Parathyroid adenoma (tissue), 2 donors: ENCODE measurements around the gene PCDH15.
"Not testable (repeated sequence)": the region's sequence is repeated elsewhere in the genome, so short reads cannot be mapped to it uniquely, and the experiment has no call there.

ENCODE experiments used
- H2AFZ ChIP-seq: fragments of 300-600 bp; sonication (generic); one replicate; pipeline ENCODE4 v1.7.0; 2017; ENCODE audit warnings: antibody characterized with exemption, mild to moderate bottlenecking
- H3K27ac ChIP-seq: fragments of 300-600 bp; sonication (generic); one replicate; pipeline ENCODE4 v1.7.0; 2017
- H3K27me3 ChIP-seq: fragments of 300-600 bp; sonication (generic); one replicate; pipeline ENCODE4 v1.7.0; 2017; ENCODE audit warnings: low read length; ENCODE audit not compliant: control insufficient read depth, insufficient read depth
- H3K36me3 ChIP-seq: fragments of 300-600 bp; sonication (generic); one replicate; pipeline ENCODE4 v1.7.0; 2017; ENCODE audit warnings: low read length; ENCODE audit not compliant: control insufficient read depth, insufficient read depth
- H3K4me1 ChIP-seq: fragments of 300-600 bp; sonication (generic); one replicate; pipeline ENCODE4 v1.7.0; 2017; ENCODE audit warnings: control low read depth
- H3K4me2 ChIP-seq: fragments of 300-600 bp; sonication (generic); one replicate; pipeline ENCODE4 v1.7.0; 2017; ENCODE audit warnings: low read length
- H3K4me3 ChIP-seq: fragments of 300-600 bp; sonication (generic); one replicate; pipeline ENCODE4 v1.7.0; 2017; ENCODE audit warnings: low read depth, low read length
- H3K79me2 ChIP-seq: fragments of 300-600 bp; sonication (generic); one replicate; pipeline ENCODE4 v1.7.0; 2017; ENCODE audit warnings: control low read depth
- H3K9ac ChIP-seq: fragments of 300-600 bp; sonication (generic); one replicate; pipeline ENCODE4 v1.7.0; 2017; ENCODE audit warnings: mild to moderate bottlenecking
- H3K9me3 ChIP-seq: fragments of 300-600 bp; sonication (generic); one replicate; pipeline ENCODE4 v1.7.0; 2017; ENCODE audit warnings: low read length; ENCODE audit not compliant: control insufficient read depth
- CTCF ChIP-seq: fragments of 300-600 bp; sonication (generic); IDR thresholded peaks from one replicate; pipeline ENCODE4 v1.7.0; 2017; ENCODE audit warnings: antibody characterized with exemption, mild to moderate bottlenecking
- donor health status: primary hyperparathyroidism.

Gene PCDH15

GRCh38 chr10:54402576-54402975 is 398.5 kb downstream of the PCDH15 start:
- no peak overlapping the region for H3K9ac ChIP-seq
- TF ChIP-seq CTCF, result peak; percentile 52

GRCh38 chr10:54396031-54396430 is 405.0 kb downstream of the PCDH15 start:
- Histone ChIP-seq H3K79me2 (no peaks in the 10 kb centered on the region), H3K4me2 (no peak overlapping the region), H3K27me3 (no peaks in the 10 kb centered on the region), H3K9me3 (no peaks in the 10 kb centered on the region), H3K4me1 (no peaks in the 10 kb centered on the region), H3K36me3 (no peaks in the 10 kb centered on the region), H3K27ac (no peak overlapping the region), H3K9ac (no peak overlapping the region), H2AFZ (no peak overlapping the region), H3K4me3 (no peak overlapping the region)
- TF ChIP-seq CTCF, result no peak

More at GRCh38 chr10:54402576-54402975, 398.5 kb downstream of the PCDH15 start:
- H3K4me2 ChIP-seq, result no peak overlapping the region
- no peaks in the 10 kb centered on the region for H3K4me1 ChIP-seq
- no peak overlapping the region for H2AFZ ChIP-seq
- H3K4me3 ChIP-seq, result no peak overlapping the region
- H3K79me2 ChIP-seq, result no peaks in the 10 kb centered on the region
- no peaks in the 10 kb centered on the region for H3K27me3 ChIP-seq
- H3K36me3 ChIP-seq, result no peaks in the 10 kb centered on the region
- H3K27ac ChIP-seq, result no peak overlapping the region
- H3K9me3 ChIP-seq, result no peaks in the 10 kb centered on the region

- H3K9me3 ChIP-seq, H3K4me2 ChIP-seq, H3K36me3 ChIP-seq, H3K27ac ChIP-seq, H3K9ac ChIP-seq, H3K79me2 ChIP-seq, H2AFZ ChIP-seq, H3K27me3 ChIP-seq, H3K4me1 ChIP-seq, H3K4me3 ChIP-seq: not testable (repeated sequence)
Observed at GRCh38 chr10:54394598-54394997, 406.4 kb downstream of the PCDH15 start.

GRCh38 chr10:54372179-54372578 is 428.9 kb downstream of the PCDH15 start:
- Histone ChIP-seq H3K9me3 (no peaks in the 10 kb centered on the region), H3K9ac (no peak overlapping the region), H3K79me2 (no peaks in the 10 kb centered on the region), H3K4me3 (no peak overlapping the region), H3K27ac (no peak overlapping the region), H3K4me2 (no peak overlapping the region), H3K27me3 (no peaks in the 10 kb centered on the region), H3K36me3 (no peaks in the 10 kb centered on the region), H3K4me1 (no peaks in the 10 kb centered on the region), H2AFZ (no peak overlapping the region)
- TF ChIP-seq CTCF, result no peak

- no peak for TF ChIP-seq CTCF
- Histone ChIP-seq H3K27ac (no peak overlapping the region), H3K4me2 (no peak overlapping the region), H3K9ac (no peak overlapping the region), H2AFZ (no peak overlapping the region), H3K79me2 (no peaks in the 10 kb centered on the region), H3K4me3 (no peak overlapping the region), H3K36me3 (no peaks in the 10 kb centered on the region), H3K9me3 (no peaks in the 10 kb centered on the region), H3K4me1 (no peaks in the 10 kb centered on the region), H3K27me3 (no peaks in the 10 kb centered on the region)
Observed at GRCh38 chr10:54368984-54369383, 432.0 kb downstream of the PCDH15 start.
